ENCODE measurements around the gene SPINK2. TPM values are rescaled to one million over a fixed set of nuclear protein-coding genes. Genes with fewer than 3 reads are reported as not detected.

The SPINK2 gene
- total and polyA plus RNA-seq, 2 donors (not counting 1 experiment from before 2014, with no cell fraction given) = not detected

GRCh38 chr4:56796211-56796610 is 25.3 kb downstream of the SPINK2 start:
- H3K27ac ChIP-seq (ENCODE audit: insufficient read depth, low read length) = no peak overlapping the region
- H3K4me3 ChIP-seq (replicated peaks in 1 of 4; ENCODE audit: control extremely low read depth in 1 of 4, insufficient read depth in 1 of 4, low read depth in 3 of 4, low read length in 4 of 4) = no peak overlapping the region
- no peaks in the 10 kb centered on the region for H4K20me1 ChIP-seq (ENCODE audit: control insufficient read depth, extremely low read depth, insufficient read depth, low read length)
- no peak overlapping the region for H3K9ac ChIP-seq (ENCODE audit: insufficient read depth, low read length)
- no peak overlapping the region for H2AFZ ChIP-seq (ENCODE audit: low read length)
- no peaks in the 10 kb centered on the region for H3K9me3 ChIP-seq (ENCODE audit: control insufficient read depth, insufficient read depth, low read depth, low read length)
- no peak overlapping the region for H3K4me2 ChIP-seq (ENCODE audit: extremely low read depth, insufficient read depth, low read length)
- no peaks in the 10 kb centered on the region for H3K4me1 ChIP-seq (ENCODE audit: control insufficient read depth, extremely low read depth, insufficient read depth, low read length)
- H3K36me3 ChIP-seq (ENCODE audit: control insufficient read depth, insufficient read depth, low read length) = no peaks in the 10 kb centered on the region
- no peaks in the 10 kb centered on the region for H3K79me2 ChIP-seq (ENCODE audit: control insufficient read depth, insufficient read depth, low read length)
- DNase-seq (ENCODE audit: low read depth in 2 of 2) = no peak
- TF ChIP-seq, protein P1, sequence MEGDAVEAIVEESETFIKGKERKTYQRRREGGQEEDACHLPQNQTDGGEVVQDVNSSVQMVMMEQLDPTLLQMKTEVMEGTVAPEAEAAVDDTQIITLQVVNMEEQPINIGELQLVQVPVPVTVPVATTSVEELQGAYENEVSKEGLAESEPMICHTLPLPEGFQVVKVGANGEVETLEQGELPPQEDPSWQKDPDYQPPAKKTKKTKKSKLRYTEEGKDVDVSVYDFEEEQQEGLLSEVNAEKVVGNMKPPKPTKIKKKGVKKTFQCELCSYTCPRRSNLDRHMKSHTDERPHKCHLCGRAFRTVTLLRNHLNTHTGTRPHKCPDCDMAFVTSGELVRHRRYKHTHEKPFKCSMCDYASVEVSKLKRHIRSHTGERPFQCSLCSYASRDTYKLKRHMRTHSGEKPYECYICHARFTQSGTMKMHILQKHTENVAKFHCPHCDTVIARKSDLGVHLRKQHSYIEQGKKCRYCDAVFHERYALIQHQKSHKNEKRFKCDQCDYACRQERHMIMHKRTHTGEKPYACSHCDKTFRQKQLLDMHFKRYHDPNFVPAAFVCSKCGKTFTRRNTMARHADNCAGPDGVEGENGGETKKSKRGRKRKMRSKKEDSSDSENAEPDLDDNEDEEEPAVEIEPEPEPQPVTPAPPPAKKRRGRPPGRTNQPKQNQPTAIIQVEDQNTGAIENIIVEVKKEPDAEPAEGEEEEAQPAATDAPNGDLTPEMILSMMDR (conservative IDR thresholded peaks at IDR 0.05 in 1 of 2, IDR thresholded peaks at IDR 0.05 in 1 of 2; ENCODE audit: low read depth in 1 of 2, low read length in 2 of 2) = no peak
- no peak for TF ChIP-seq EZH2 (IDR thresholded peaks at IDR 0.05; ENCODE audit: low read length, missing control alignments)
- no peaks in the 10 kb centered on the region for H3K27me3 ChIP-seq (ENCODE audit: control insufficient read depth, insufficient read depth, low read length)

DNA sequence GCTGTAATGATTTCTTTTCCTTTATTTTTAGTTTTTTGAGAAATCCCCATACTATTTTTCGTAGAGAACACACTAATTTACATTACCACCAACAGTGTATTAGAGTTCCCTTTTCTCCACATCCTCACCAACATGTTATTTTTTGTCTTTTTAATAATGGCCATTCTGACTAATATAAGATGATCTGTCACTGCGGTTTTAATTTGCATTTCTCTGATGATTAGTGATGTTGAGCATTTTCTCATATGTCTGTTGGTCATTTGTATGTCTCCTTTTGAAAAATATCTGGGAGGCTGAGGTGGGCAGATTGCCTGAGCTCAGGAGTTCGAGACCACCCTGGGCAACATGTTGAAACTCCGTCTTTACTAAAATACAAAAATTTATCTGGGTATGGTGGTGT is 30.2 kb downstream of the SPINK2 start:
- Histone ChIP-seq H3K4me1 (ENCODE audit: control insufficient read depth, extremely low read depth, insufficient read depth, low read length) (no peaks in the 10 kb centered on the region), H3K4me2 (ENCODE audit: extremely low read depth, insufficient read depth, low read length) (no peak overlapping the region), H3K36me3 (ENCODE audit: control insufficient read depth, insufficient read depth, low read length) (no peaks in the 10 kb centered on the region), H2AFZ (ENCODE audit: low read length) (no peak overlapping the region), H3K9me3 (ENCODE audit: control insufficient read depth, insufficient read depth, low read depth, low read length) (no peaks in the 10 kb centered on the region), H3K79me2 (ENCODE audit: control insufficient read depth, insufficient read depth, low read length) (no peaks in the 10 kb centered on the region), H3K27ac (ENCODE audit: insufficient read depth, low read length) (no peak overlapping the region), H3K9ac (ENCODE audit: insufficient read depth, low read length) (no peak overlapping the region), H3K27me3 (ENCODE audit: control insufficient read depth, insufficient read depth, low read length) (no peaks in the 10 kb centered on the region), H3K4me3 (replicated peaks in 1 of 4; ENCODE audit: control extremely low read depth in 1 of 4, insufficient read depth in 1 of 4, low read depth in 3 of 4, low read length in 4 of 4) (no peak overlapping the region), H4K20me1 (ENCODE audit: control insufficient read depth, extremely low read depth, insufficient read depth, low read length) (no peaks in the 10 kb centered on the region)
- no peak for DNase-seq (ENCODE audit: low read depth in 2 of 2)
- TF ChIP-seq EZH2 (IDR thresholded peaks at IDR 0.05; ENCODE audit: low read length, missing control alignments) = no peak
- TF ChIP-seq, protein P1 (conservative IDR thresholded peaks at IDR 0.05 in 1 of 2, IDR thresholded peaks at IDR 0.05 in 1 of 2; ENCODE audit: low read depth in 1 of 2, low read length in 2 of 2) = no peak

GRCh38 chr4:56790691-56791091 is 30.8 kb downstream of the SPINK2 start:
- H3K9ac ChIP-seq (ENCODE audit: insufficient read depth, low read length) = no peak overlapping the region
- no peak overlapping the region for H2AFZ ChIP-seq (ENCODE audit: low read length)
- no peaks in the 10 kb centered on the region for H3K36me3 ChIP-seq (ENCODE audit: control insufficient read depth, insufficient read depth, low read length)
- H4K20me1 ChIP-seq (ENCODE audit: control insufficient read depth, extremely low read depth, insufficient read depth, low read length) = no peaks in the 10 kb centered on the region
- DNase-seq (ENCODE audit: low read depth in 2 of 2) = peak in 1 of 2 donors; percentile 65
- no peaks in the 10 kb centered on the region for H3K4me1 ChIP-seq (ENCODE audit: control insufficient read depth, extremely low read depth, insufficient read depth, low read length)
- H3K27me3 ChIP-seq (ENCODE audit: control insufficient read depth, insufficient read depth, low read length) = no peaks in the 10 kb centered on the region
- no peak overlapping the region for H3K27ac ChIP-seq (ENCODE audit: insufficient read depth, low read length)
- H3K4me2 ChIP-seq (ENCODE audit: extremely low read depth, insufficient read depth, low read length) = no peak overlapping the region
- no peak overlapping the region for H3K4me3 ChIP-seq (replicated peaks in 1 of 4; ENCODE audit: control extremely low read depth in 1 of 4, insufficient read depth in 1 of 4, low read depth in 3 of 4, low read length in 4 of 4)
- no peaks in the 10 kb centered on the region for H3K79me2 ChIP-seq (ENCODE audit: control insufficient read depth, insufficient read depth, low read length)
- TF ChIP-seq, protein P1 (conservative IDR thresholded peaks at IDR 0.05 in 1 of 2, IDR thresholded peaks at IDR 0.05 in 1 of 2; ENCODE audit: low read depth in 1 of 2, low read length in 2 of 2) = no peak
- no peak for TF ChIP-seq EZH2 (IDR thresholded peaks at IDR 0.05; ENCODE audit: low read length, missing control alignments)
- H3K9me3 ChIP-seq (ENCODE audit: control insufficient read depth, insufficient read depth, low read depth, low read length) = no peaks in the 10 kb centered on the region
